B cell (primary cell): ENCODE data around the gene SKAP1. TPM values are rescaled to one million over a fixed set of nuclear protein-coding genes. Genes with fewer than 3 reads are reported as not detected.

Experiments
- ATAC-seq: fragments of 200-7000 bp; cut with Tn5 transposase; one replicate; pipeline ENCODE4 v1.10.0; 2021; ENCODE audit warnings: low read depth, mild to moderate bottlenecking, moderate number of reproducible peaks, moderate library complexity
- CTCF ChIA-PET: fragments of 350-600 bp; sonication (Branson Sonifier 250); formaldehyde crosslinking; loops from one replicate; lab custom pipeline; 2021; ENCODE audit warnings: antibody characterized with exemption, inconsistent platforms; lab: Charles Lee
- POLR2A ChIA-PET: fragments of 350-600 bp; sonication (Branson Sonifier 250); formaldehyde crosslinking; loops from one replicate; lab custom pipeline; 2021; ENCODE audit warnings: antibody characterized with exemption; lab: Charles Lee
- DNase-seq: peaks from one replicate; pipeline ENCODE4 v3.0.0; 2013
- H2AFZ ChIP-seq: 2 replicates; pipeline ENCODE4 v1.6.1; 2012; ENCODE audit warnings: mild to moderate bottlenecking, low read depth, low read length; ENCODE audit not compliant: insufficient read depth, poor library complexity, severe bottlenecking
- H3K27ac ChIP-seq, 2 donors: 1 replicate in 1 of 2; 2 replicates in 1 of 2; pipeline ENCODE4 v1.5.1; 2012 to 2013; ENCODE audit warnings: low read length in 2 of 2, mild to moderate bottlenecking in 2 of 2, moderate library complexity in 1 of 2
- H3K27me3 ChIP-seq, 4 experiments: fragments of 200-600 bp in 1 of 4; sonication (generic) in 1 of 4; replicated peaks in 1 of 4; 1 replicate in 2 of 4; 2 replicates in 2 of 4; pipeline versions ENCODE4 v1.6.1 to v1.7.0; 2013 to 2016; ENCODE audit warnings: low read length in 3 of 4, mild to moderate bottlenecking in 2 of 4, mixed read lengths in 1 of 4, moderate library complexity in 1 of 4; ENCODE audit not compliant: insufficient read depth in 4 of 4, control insufficient read depth in 3 of 4; ENCODE audit errors: control extremely low read depth in 1 of 4
- H3K36me3 ChIP-seq, 2 experiments: replicated peaks in 1 of 2; 1 replicate in 1 of 2; 2 replicates in 1 of 2; pipeline versions ENCODE4 v1.6.1 to v1.7.1; 2013; ENCODE audit warnings: low read length in 1 of 2; ENCODE audit not compliant: insufficient read depth in 2 of 2, control insufficient read depth in 1 of 2; ENCODE audit errors: control extremely low read depth in 1 of 2, extremely low read depth in 1 of 2
- H3K4me1 ChIP-seq, 2 donors: fragments of 200-600 bp in 1 of 2; sonication (generic) in 1 of 2; 1 replicate in 1 of 2; 2 replicates in 1 of 2; pipeline versions ENCODE4 v1.5.1 to v1.6.1; 2013 to 2017; ENCODE audit warnings: low read length in 2 of 2; ENCODE audit not compliant: control insufficient read depth in 2 of 2, insufficient read depth in 2 of 2
- H3K4me2 ChIP-seq: replicated peaks from 2 replicates; pipeline ENCODE3; 2012; ENCODE audit warnings: mild to moderate bottlenecking, low read depth, low read length; ENCODE audit not compliant: poor library complexity, severe bottlenecking
- H3K4me3 ChIP-seq, 5 experiments: fragments of 200-600 bp in 1 of 5; sonication (generic) in 1 of 5; 1 replicate in 3 of 5; 2 replicates in 2 of 5; pipeline versions ENCODE4 v1.5.1 to v1.7.0; 2011 to 2016; ENCODE audit warnings: low read length in 4 of 5, mild to moderate bottlenecking in 4 of 5, low read depth in 2 of 5, control low read depth in 1 of 5, moderate library complexity in 1 of 5; ENCODE audit not compliant: insufficient read depth in 1 of 5; ENCODE audit errors: control extremely low read depth in 1 of 5, extremely low read depth in 1 of 5
- H3K79me2 ChIP-seq: fragments of 200-600 bp; sonication (generic); one replicate; pipeline ENCODE4 v1.6.0; 2016; ENCODE audit warnings: low read length; ENCODE audit not compliant: control insufficient read depth, insufficient read depth
- H3K9ac ChIP-seq: fragments of 200-600 bp; sonication (generic); 2 replicates; pipeline ENCODE4 v1.6.1; 2017; ENCODE audit warnings: mild to moderate bottlenecking, low read length, moderate library complexity
- H3K9me3 ChIP-seq, 3 donors: one replicate each; pipeline versions ENCODE4 v1.6.1 to v1.7.1; 2013; ENCODE audit warnings: low read length in 2 of 3; ENCODE audit not compliant: control insufficient read depth in 2 of 3, insufficient read depth in 1 of 3; ENCODE audit errors: control extremely low read depth in 1 of 3
- H4K20me1 ChIP-seq: 2 replicates; pipeline ENCODE4 v1.6.0; 2012; ENCODE audit warnings: mild to moderate bottlenecking, low read length; ENCODE audit not compliant: insufficient read depth, control insufficient read depth, poor library complexity, severe bottlenecking
- H3K27ac Mint-ChIP-seq: one replicate; pipeline ENCODE4 v1.8.0; 2021; ENCODE audit warnings: mixed read lengths
- H3K27me3 Mint-ChIP-seq: one replicate; pipeline ENCODE4 v1.8.0; 2021; ENCODE audit warnings: mixed read lengths
- H3K4me1 Mint-ChIP-seq: one replicate; pipeline ENCODE4 v1.8.0; 2021; ENCODE audit warnings: mixed read lengths
- H3K4me3 Mint-ChIP-seq: one replicate; pipeline ENCODE4 v1.8.0; 2021; ENCODE audit warnings: mixed read lengths
- H3K9me3 Mint-ChIP-seq: one replicate; pipeline ENCODE4 v1.8.0; 2022; ENCODE audit warnings: mixed read lengths; ENCODE audit not compliant: insufficient read depth
- CTCF ChIP-seq: fragments of 200-600 bp; IDR thresholded peaks from one replicate; pipeline ENCODE4 v1.8.0; 2022; ENCODE audit warnings: antibody characterized with exemption, mild to moderate bottlenecking
- EZH2 ChIP-seq: IDR thresholded peaks from 2 replicates; pipeline ENCODE4 v1.6.1; 2012; ENCODE audit warnings: borderline replicate concordance, low read depth, mild to moderate bottlenecking, moderate library complexity, low read length; ENCODE audit not compliant: insufficient read depth, poor library complexity, severe bottlenecking
- WGBS: methylation state at CpG from one replicate; pipeline ENCODE4 v1.1.5; 2013; ENCODE audit warnings: missing lambda C conversion rate; ENCODE audit not compliant: insufficient coverage; 5-methylcytosine and 5-hydroxymethylcytosine counted together
- intact Hi-C: fragments of 100-400 bp; cut with micrococcal nuclease; formaldehyde crosslinking; loops from one replicate; pipeline ENCODE4 v1.10.0; 2022
- polyA plus RNA-seq: library from polyadenylated mRNA; depleted of rRNA; stranded (reverse); fragments of >200 nt; gene quantifications from 2 replicates; pipeline ENCODE4 v1.2.3, GENCODE V29; 2012
- total RNA-seq, 2 donors: library from RNA; stranded (reverse); fragments of 120-200 nt in 1 of 2; gene quantifications; 1 replicate in 1 of 2; 2 replicates in 1 of 2; pipeline versions ENCODE4 v1.2.3 to v1.2.4, GENCODE V29; 2013 to 2022

Gene SKAP1
- total and polyA plus RNA-seq, 2 donors (not counting 1 experiment from before 2014, with no cell fraction given): 33.1 to 37.3 TPM

- WGBS: 87% methylated on average over 10 of the region's 11 CpGs
- POLR2A ChIA-PET: no interaction called here
- no peak overlapping the region for H3K9ac ChIP-seq
- ATAC-seq: no peak
- H3K4me2 ChIP-seq: no peak overlapping the region
- Mint-ChIP-seq H3K4me3 (no peak overlapping the region), H3K4me1 (peaks cover 48% of the 10 kb centered on the region), H3K27ac (no peak overlapping the region), H3K9me3 (no peaks in the 10 kb centered on the region), H3K27me3 (peaks cover 31% of the 10 kb centered on the region)
- CTCF ChIA-PET: interaction anchor here (1.9 kb wide), 1 partner anchor 81 kb away, joined by 4 read pairs; no protein-coding TSS in a partner anchor
- intact Hi-C loops: loop anchor here (2.0 kb wide), 1 partner anchor 14 kb away; no protein-coding TSS in a partner anchor
- DNase-seq: no peak
- H2AFZ ChIP-seq: no peak overlapping the region
- no peaks in the 10 kb centered on the region for H3K36me3 ChIP-seq
- peaks cover 0 to 6% (median 0%) of the 10 kb centered on the region in 3 donors for H3K9me3 ChIP-seq
- H3K4me3 ChIP-seq: no peak overlapping the region
- H3K79me2 ChIP-seq: peaks cover 13% of the 10 kb centered on the region
- peaks cover 37 to 41% of the 10 kb centered on the region in 2 donors for H3K4me1 ChIP-seq
- peaks cover 0 to 35% (median 11%) of the 10 kb centered on the region in 4 experiments for H3K27me3 ChIP-seq
- H4K20me1 ChIP-seq: no peaks in the 10 kb centered on the region
- H3K27ac ChIP-seq: no peak overlapping the region
- TF ChIP-seq EZH2 (no peak), CTCF (no peak)
Observed at GRCh38 chr17:48432820-48433775, 3.1 kb upstream of the SKAP1 start.
